ENCODE measurements around the gene ETFA. TPM values are rescaled to one million over a fixed set of nuclear protein-coding genes. Genes with fewer than 3 reads are reported as not detected.

ETFA gene
- total RNA-seq, 2 experiments from 2014 or later: 100 to 136 TPM

DNA sequence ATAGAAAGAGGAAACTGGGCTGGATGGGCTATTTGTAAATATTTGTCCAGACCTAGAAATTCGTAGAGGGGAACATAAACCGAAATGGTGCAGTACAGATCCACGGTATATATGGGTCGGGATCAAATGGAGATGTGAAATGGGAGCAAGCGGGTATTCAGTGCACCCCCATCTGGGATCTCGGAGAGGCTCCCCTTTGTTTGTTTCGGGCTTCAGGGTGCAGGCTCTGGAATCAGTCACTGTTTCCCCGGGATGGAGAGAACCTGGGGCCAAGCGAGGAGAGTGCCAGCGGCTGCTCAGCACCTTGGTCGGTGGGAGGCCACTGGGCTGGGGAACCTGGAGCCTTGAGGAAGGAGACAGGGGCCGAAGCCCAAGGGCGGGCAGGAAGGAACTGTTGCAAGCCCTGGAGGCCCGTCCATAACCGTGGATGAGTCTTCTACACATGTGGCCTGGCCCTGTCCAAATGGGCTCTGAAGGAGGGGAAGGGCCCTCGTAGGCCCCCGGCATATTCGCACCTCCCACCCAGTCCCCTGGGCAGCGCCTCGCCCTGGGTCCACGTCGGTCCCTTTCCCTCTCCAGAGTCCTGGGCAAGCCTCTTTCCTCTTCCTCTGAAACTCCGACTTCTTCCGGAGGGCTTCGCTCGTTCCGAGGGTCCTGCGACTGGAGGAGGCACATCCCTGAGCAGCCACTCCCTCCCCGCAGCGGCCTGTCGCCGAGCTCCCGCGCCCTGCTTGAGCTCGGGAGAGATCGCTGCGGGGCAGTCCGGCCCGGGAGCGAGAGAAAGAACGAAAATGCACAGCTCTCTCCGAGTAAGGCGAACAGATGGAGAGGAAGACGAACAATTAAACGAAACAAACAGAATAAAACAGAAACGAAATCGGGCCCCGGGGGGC lies 28.3 kb upstream of the ETFA start:
- ChIA-PET POLR2A (no interaction called here), CTCF (interaction anchor here (1.1 kb wide), 1 partner anchor 9 kb away, joined by 4 read pairs; no protein-coding TSS in a partner anchor)
- Mint-ChIP-seq H3K4me1 (peaks cover 53% of the 10 kb centered on the region), H3K36me3 (ENCODE audit: low read depth) (no peaks in the 10 kb centered on the region), H3K27ac (peak overlapping the region; percentile 2), H3K4me3 (peak overlapping the region; percentile 75), H3K27me3 (peaks cover 72% of the 10 kb centered on the region), H3K9me3 (ENCODE audit: low read depth) (no peaks in the 10 kb centered on the region)
- DNase-seq (peak; percentile 35), ATAC-seq (no peak)
- intact Hi-C loops (cut with DNase I, micrococcal nuclease): loop anchor here (5.0 kb wide), 3 partner anchors 147 to 528 kb away; no protein-coding TSS in a partner anchor

GRCh38 chr15:76338486-76339304 lies 27.4 kb upstream of the ETFA start:
- Mint-ChIP-seq H3K4me1 (peaks cover 53% of the 10 kb centered on the region), H3K27me3 (peaks cover 72% of the 10 kb centered on the region), H3K36me3 (ENCODE audit: low read depth) (no peaks in the 10 kb centered on the region), H3K4me3 (no peak overlapping the region), H3K27ac (no peak overlapping the region), H3K9me3 (ENCODE audit: low read depth) (no peaks in the 10 kb centered on the region)
- CTCF ChIA-PET: interaction anchor here (0.6 to 1.1 kb wide), 2 partner anchors 9 to 42 kb away, joined by 3 to 4 read pairs; no protein-coding TSS in a partner anchor
- no peak for DNase-seq
- intact Hi-C loops (cut with DNase I, micrococcal nuclease): loop anchor here (5.0 kb wide), 2 partner anchors 146 to 529 kb away; no protein-coding TSS in a partner anchor
- no peak for ATAC-seq
- POLR2A ChIA-PET: no interaction called here

GRCh38 chr15:76337696-76338485 lies 26.6 kb upstream of the ETFA start:
- POLR2A ChIA-PET: no interaction called here
- no peak overlapping the region for H3K27ac Mint-ChIP-seq
- H3K27me3 Mint-ChIP-seq: peaks cover 67% of the 10 kb centered on the region
- no peak for ATAC-seq
- intact Hi-C loops (cut with DNase I, micrococcal nuclease): loop anchor here (2.0 to 5.0 kb wide), 4 partner anchors 146 to 567 kb away; partner anchors contain the start of gene SCAPER (in 1 of the 2)
- H3K4me3 Mint-ChIP-seq: peak overlapping the region; percentile 67
- no peaks in the 10 kb centered on the region for H3K36me3 Mint-ChIP-seq (ENCODE audit: low read depth)
- H3K9me3 Mint-ChIP-seq (ENCODE audit: low read depth): no peaks in the 10 kb centered on the region
- DNase-seq: peak; percentile 49
- peaks cover 53% of the 10 kb centered on the region for H3K4me1 Mint-ChIP-seq
- CTCF ChIA-PET: interaction anchor here (1.1 kb wide), 1 partner anchor 10 kb away, joined by 4 read pairs; no protein-coding TSS in a partner anchor

GRCh38 chr15:76337059-76337695 lies 25.9 kb upstream of the ETFA start:
- Mint-ChIP-seq H3K4me3 (peak overlapping the region; percentile 67), H3K27ac (peak overlapping the region; percentile 21), H3K9me3 (ENCODE audit: low read depth) (no peaks in the 10 kb centered on the region), H3K4me1 (peaks cover 52% of the 10 kb centered on the region), H3K27me3 (peaks cover 68% of the 10 kb centered on the region), H3K36me3 (ENCODE audit: low read depth) (no peaks in the 10 kb centered on the region)
- intact Hi-C loops (cut with DNase I, micrococcal nuclease): loop anchor here (2.0 to 5.0 kb wide), 4 partner anchors 145 to 568 kb away; partner anchors contain the start of gene SCAPER (in 1 of the 2)
- DNase-seq (peak; percentile 48), ATAC-seq (no peak)
- ChIA-PET POLR2A (interaction anchor here (0.6 kb wide), 1 partner anchor 709 kb away, joined by 3 read pairs; no protein-coding TSS in a partner anchor), CTCF (no interaction called here)

DNA sequence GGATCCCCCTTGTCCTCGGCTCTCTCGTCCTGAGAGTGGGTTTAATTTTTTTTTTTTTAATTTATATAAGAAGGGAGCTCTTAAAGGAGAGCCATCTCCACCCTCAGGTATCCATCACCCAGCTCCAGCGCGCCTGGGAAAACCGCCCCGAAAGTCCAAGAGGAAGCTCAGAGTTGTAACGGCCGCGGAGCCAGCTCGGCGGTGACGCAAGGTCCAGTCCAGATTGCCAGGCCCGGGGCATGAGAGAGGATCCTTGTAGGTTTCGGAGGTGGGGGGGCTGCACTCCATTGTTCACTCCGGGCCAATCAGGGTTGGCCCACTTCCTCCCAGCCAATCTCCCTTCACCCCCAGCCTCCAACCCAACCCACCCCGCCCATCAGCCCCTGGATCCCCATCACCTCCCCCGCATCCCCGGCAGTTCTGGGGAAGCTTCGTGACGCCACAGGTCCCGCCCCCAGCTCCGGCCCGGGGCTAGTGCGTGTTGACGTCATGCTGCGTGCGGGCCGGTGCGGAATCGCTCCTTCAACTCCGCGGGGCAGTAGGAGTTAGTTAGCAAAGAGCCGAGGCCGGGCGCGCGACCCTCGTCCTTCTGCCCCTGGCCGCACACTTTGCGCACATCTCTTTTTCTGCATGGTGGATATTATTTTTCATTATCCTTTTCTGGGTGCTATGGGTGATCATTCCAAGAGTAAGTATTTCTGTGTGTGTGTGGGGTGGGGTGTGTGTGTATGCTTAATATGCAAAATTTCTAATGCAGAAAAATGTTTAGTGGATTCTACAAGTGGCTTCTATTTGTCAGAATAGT lies 25.2 kb upstream of the ETFA start, which contains the start of gene ISL2:
Gene ISL2, plus strand, starts transcription at position 520 of the 805 bp plus-strand sequence. Its CDS starts 111 bp downstream, at position 631.
- DNase-seq: peak; percentile 88
- POLR2A ChIA-PET: interaction anchor here (0.6 to 0.7 kb wide), 3 partner anchors 10 to 710 kb away, joined by 3 to 4 read pairs (median 3); no protein-coding TSS in a partner anchor
- CTCF ChIA-PET: interaction anchor here (0.6 to 1.5 kb wide), 4 partner anchors 12 to 146 kb away, joined by 3 read pairs; no protein-coding TSS in a partner anchor

DNA sequence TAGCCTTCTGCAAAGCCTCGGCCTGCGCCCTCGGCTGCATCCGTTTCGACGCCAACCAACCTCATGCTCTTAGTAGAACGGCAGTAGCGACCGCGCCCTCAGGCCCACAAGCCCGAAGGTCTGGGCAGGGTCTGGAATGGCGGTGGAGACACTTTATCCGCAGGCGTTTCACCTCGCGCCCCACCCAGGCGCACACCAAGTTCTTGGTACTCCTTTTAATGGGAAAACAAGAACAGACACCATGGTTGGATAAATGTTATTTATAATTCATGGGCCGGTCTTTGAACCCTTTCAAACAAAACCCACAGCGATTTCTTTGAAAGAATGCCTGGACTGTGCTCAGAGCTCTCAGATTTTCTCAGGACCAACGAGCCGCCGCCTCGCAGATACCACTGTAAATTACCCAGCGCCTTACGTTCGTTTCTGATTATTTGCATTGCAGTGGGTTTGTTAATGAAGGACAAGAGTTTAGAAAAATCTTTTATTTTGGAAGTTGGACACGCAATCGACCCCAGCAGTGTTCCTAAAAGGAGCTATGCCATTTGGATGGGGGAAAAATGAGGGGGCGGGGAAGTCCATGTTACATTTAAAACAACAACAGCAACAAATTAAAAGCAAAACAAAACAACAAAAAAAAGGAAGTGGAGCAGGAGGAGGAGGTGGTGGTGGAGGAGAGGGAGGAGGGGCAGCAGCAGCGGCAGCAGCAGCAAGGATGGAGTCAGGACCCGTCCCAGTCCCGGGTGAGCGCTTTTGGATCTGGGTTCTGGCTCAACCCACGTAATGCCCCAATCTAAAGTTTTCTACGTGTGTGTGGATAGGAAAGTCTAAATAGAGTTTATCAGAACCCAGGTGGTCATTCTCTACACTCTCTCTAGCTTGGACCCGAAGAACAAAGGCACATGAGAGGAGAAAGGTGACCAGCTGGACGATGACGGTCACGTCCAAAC lies 24.3 kb upstream of the ETFA start:
- peak; percentile 39 for DNase-seq
- Mint-ChIP-seq H3K36me3 (ENCODE audit: low read depth) (no peaks in the 10 kb centered on the region), H3K27ac (peak overlapping the region; percentile 59), H3K9me3 (ENCODE audit: low read depth) (no peaks in the 10 kb centered on the region), H3K27me3 (peaks cover 58% of the 10 kb centered on the region), H3K4me3 (peak overlapping the region; percentile 67), H3K4me1 (peaks cover 39% of the 10 kb centered on the region)
- POLR2A ChIA-PET: interaction anchor here (0.6 to 0.7 kb wide), 3 partner anchors 11 to 438 kb away, joined by 3 to 7 read pairs (median 4); no protein-coding TSS in a partner anchor
- intact Hi-C loops (cut with DNase I, micrococcal nuclease): loop anchor here (1.0 to 5.0 kb wide), 6 partner anchors 11 to 569 kb away; partner anchors contain the start of genes ETFA (in 1 of the 2) and SCAPER (in 1 of the 2)
- ATAC-seq: no peak
- CTCF ChIA-PET: interaction anchor here (0.6 to 1.6 kb wide), 5 partner anchors 11 to 186 kb away, joined by 3 to 4 read pairs (median 3); no protein-coding TSS in a partner anchor

More for the DNA sequence above, 25.2 kb upstream of the ETFA start, which contains the start of gene ISL2:
- Mint-ChIP-seq H3K4me1 (peaks cover 45% of the 10 kb centered on the region), H3K36me3 (ENCODE audit: low read depth) (no peaks in the 10 kb centered on the region), H3K27me3 (peaks cover 61% of the 10 kb centered on the region), H3K27ac (peak within 1 kb of the TSS; percentile 59), H3K4me3 (peak within 1 kb of the TSS; percentile 67), H3K9me3 (ENCODE audit: low read depth) (no peaks in the 10 kb centered on the region)
- intact Hi-C loops (cut with DNase I, micrococcal nuclease): loop anchor here (1.0 to 5.0 kb wide), 5 partner anchors 25 to 568 kb away; partner anchors contain the start of genes ETFA (in 1 of the 2) and SCAPER (in 1 of the 2)
- peak; percentile 47 for ATAC-seq

GRCh38 chr15:76334438-76335306 lies 23.4 kb upstream of the ETFA start:
- ATAC-seq (no peak), DNase-seq (no peak)
- intact Hi-C loops (cut with DNase I, micrococcal nuclease): loop anchor here (1.0 to 5.0 kb wide), 4 partner anchors 12 to 533 kb away; no protein-coding TSS in a partner anchor
- Mint-ChIP-seq H3K27ac (no peak overlapping the region), H3K9me3 (ENCODE audit: low read depth) (no peaks in the 10 kb centered on the region), H3K27me3 (peaks cover 58% of the 10 kb centered on the region), H3K4me3 (no peak overlapping the region), H3K4me1 (peaks cover 33% of the 10 kb centered on the region), H3K36me3 (ENCODE audit: low read depth) (no peaks in the 10 kb centered on the region)
- ChIA-PET POLR2A (interaction anchor here (0.6 kb wide), 1 partner anchor 83 kb away, joined by 7 read pairs; no protein-coding TSS in a partner anchor), CTCF (interaction anchor here (0.8 to 1.6 kb wide), 5 partner anchors 19 to 188 kb away, joined by 3 to 4 read pairs (median 3); no protein-coding TSS in a partner anchor)
